Left colon (tissue), 2 donors: ENCODE data around the gene SLX9. TPM values are rescaled to one million over a fixed set of nuclear protein-coding genes. Genes with fewer than 3 reads are reported as not detected.
"Not testable (repeated sequence)": the region's sequence is repeated elsewhere in the genome, so short reads cannot be mapped to it uniquely, and the experiment has no call there.

ENCODE experiments used
- ATAC-seq: fragments of 200-7000 bp; cut with Tn5 transposase; one replicate; pipeline ENCODE4 v1.9.1; 2020; ENCODE audit warnings: mild to moderate bottlenecking, moderate library complexity
- DNase-seq, 2 donors: peaks; one replicate each; pipeline ENCODE4 v3.0.0-alpha.2; 2020
- intact Hi-C, 2 donors: fragments of 100-400 bp; cut with DNase I in 1 of 2; cut with micrococcal nuclease in 1 of 2; formaldehyde crosslinking; loops; one replicate each; pipeline versions ENCODE4 v1.11.2 to v1.14.0; 2022; cut with DNase I, micrococcal nuclease
- total RNA-seq, 2 donors: library from RNA; stranded (reverse); fragmentation: NEBNext Ultra II Directional; extraction: Animal tissue kit (Norgen Biotek cat#: 25700); gene quantifications; one replicate each; pipeline ENCODE4 v1.2.1, GENCODE V29; 2021
- donor health status: DM: no; HTN: no; CAD: no.
- donor health status: DM: yes; HTN: yes; CAD: no.

Gene SLX9
- total RNA-seq, 2 donors from 2014 or later, result 22.3 to 30.5 TPM

GRCh38 chr21:45016031-45016405 is 76.2 kb downstream of the SLX9 start:
- ATAC-seq (no peak), DNase-seq (no peak)
- intact Hi-C loops, result no loop called here

DNA sequence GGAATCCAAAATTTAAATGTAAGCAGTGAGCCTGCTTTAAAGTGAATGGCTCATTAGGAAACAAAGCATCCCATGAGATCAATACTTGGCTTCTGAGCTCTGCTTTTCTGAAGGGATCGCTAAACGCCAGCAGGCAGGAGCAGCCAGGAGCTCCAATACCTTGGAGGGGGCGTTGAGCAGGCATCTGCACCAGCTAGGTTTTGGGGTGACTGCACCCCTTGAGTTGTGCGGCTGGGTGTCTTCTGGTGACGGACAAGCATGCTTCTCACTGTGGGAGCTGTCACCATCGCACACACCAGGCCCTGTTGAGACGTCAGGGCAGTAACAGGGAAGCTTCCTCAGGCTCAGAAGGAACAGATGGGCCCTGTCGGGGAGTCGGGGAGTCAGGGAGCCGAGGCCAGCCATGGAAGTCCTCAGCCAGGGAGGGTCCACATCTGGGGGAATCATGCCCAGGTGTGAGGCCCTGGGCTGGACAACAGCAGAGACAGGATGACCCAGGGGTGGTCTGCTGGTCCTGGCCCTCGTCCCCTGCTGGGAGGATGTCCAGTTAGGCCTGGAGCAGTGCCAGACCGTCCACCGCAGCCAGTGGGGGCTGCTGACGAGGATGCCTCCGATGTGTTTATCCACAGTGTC is 76.7 kb downstream of the SLX9 start:
- DNase-seq, result peak in 1 of 2 donors; percentile 4
- intact Hi-C loops, result no loop called here
- ATAC-seq, result no peak

- ATAC-seq (no peak), DNase-seq (no peak)
- intact Hi-C loops, result no loop called here
Observed at GRCh38 chr21:45017039-45017960, 77.5 kb downstream of the SLX9 start.

DNA sequence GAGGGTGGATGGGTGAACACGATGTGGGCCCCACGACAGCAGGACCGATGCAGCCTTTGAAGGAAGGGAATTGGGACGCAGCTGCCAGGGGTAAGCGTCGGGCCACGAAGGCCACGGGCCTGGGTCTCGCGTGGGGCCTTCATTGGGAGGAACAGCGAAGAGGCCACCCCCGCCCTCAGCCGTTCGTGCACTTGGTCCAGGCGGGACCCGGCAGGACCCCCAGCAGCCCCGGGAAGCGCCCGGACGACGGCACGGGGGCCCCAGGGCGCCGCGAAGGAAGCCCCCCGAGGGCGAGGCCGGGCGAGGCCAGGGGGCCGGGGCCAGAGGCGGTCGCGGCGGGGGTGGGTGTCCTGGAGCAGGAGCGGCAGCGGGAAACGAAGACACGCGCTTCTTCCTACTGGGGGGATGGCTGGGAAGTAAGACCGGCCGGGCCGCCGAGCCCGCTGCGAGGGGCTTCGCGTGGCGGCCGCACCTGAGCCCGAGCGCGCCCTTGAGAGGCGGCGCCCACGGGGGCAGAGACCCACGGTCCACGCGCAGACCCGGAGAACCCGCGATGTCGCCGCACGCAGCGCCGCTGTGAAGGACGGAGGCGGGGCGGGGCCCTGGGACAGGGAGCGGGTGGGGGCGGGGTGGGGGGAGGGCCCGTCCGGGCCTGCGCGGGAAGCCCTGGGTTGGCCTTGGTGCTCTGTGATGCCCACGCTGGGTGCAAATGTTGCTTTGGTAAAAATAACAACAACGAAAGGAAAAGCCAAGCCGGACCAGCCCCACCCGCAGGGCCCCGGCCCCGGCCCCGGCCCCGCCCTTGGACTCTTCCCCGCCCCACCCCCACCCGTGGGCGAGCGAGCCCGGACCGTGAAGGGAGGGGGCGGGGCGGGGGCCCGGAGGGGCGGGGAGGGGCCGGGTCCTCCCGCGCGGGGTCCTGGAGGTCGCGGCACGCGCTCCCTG is 78.6 kb downstream of the SLX9 start:
- DNase-seq, result peak in 1 of 2 donors; percentile 10
- intact Hi-C loops, result no loop called here
- ATAC-seq, result no peak

GRCh38 chr21:45019076-45019886 is 79.5 kb downstream of the SLX9 start:
- ATAC-seq (peak; percentile 26), DNase-seq (peak in 1 of 2 donors; percentile 3)
- intact Hi-C loops, result no loop called here

DNA sequence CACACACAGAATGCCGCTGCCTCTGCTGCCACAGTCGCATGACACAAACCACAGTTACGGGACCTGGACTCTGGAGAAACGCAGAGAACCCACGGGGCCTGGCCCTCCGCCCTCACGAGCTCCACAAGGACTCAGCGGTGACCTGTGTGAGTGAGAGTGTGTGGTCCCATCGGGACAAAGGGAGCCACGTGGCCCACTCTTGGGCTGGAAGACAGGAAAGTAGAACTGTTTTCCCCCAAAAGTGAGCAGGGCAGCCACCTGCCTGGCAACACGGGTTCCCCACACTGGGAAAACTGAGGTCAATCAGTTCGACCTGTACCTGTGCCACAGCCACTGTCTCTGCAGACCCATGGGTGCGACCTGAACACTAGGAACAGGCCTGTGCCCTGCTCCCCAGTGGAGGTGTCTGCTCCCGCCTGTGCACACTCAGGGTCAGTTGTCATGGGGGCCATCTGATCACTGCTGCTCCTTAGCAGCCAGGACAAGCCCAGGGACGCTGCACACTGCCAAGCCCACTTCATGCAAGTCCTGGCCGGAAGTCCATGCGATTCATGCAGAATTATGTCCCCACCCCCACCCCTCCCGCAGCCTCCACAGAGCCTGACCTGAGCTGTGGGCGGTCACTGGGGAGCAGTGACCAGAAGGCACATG is 80.2 kb downstream of the SLX9 start:
- intact Hi-C loops, result no loop called here
- ATAC-seq, result no peak
- peak in 1 of 2 donors; percentile 15 for DNase-seq

DNA sequence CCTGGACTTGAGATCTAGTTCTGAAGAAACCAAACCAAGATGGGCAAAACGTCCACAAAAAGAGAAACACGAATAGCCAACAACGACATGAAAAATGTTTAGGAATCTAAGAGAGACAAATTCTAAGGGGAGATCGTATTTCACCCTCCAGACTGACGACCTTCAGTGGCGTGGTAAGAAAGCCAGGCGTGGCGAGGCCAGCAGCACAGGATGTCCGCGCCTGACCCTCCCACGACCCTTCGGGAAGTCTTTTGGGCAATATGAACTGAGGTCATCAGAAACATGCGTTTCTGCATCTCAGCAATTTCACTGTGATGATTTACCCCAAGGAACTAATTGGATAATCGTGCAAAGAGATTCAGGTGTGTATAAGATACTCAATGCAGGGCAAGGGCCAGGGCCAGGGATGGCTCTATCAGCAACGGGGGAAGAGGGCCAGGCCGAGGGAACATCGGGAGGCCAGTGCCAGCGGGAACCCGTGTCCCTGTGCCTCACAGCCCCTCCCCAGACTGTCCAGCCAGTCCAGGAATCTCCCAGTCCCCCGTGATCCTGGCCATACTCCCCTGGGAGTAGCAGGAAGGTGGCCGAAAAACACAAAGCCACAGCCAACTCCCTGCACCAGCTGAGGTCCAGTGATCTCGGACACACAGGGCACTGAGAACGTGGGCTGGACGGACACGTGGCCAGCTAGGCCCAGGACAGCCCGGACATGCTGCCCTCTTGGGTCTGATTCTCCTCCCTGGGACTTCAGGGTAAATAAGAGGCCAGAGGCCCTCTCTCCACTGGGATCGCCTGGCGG is 81.0 kb downstream of the SLX9 start:
- ATAC-seq (no peak), DNase-seq (peak in 1 of 2 donors; percentile 7)
- intact Hi-C loops, result no loop called here

- DNase-seq, result peak in 1 of 2 donors; percentile 16
- no peak for ATAC-seq
Observed at GRCh38 chr21:45021428-45022347, 81.9 kb downstream of the SLX9 start.

DNA sequence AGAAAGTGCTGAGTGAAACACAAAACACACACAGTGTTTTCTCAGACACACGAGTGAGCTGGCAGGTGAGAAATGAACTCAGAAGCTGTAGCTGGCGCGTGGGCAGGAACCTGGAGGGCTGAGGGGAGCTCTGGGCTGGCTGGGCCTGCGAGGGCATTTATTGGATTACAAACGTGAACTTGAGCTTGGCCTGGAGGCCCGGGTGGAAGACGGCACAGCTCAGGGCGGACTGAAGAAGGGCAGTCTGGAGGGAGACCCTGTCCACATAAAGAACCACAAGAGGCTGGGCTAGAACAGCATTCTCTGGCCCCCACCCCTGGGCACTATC is 82.5 kb downstream of the SLX9 start:
- intact Hi-C loops, result no loop called here
- peak in 1 of 2 donors; percentile 3 for DNase-seq
- no peak for ATAC-seq

More at GRCh38 chr21:45021428-45022347, 81.9 kb downstream of the SLX9 start:
- intact Hi-C loops, result no loop called here

GRCh38 chr21:45022736-45023135 is 82.9 kb downstream of the SLX9 start:
- no peak for ATAC-seq
- DNase-seq, result peak in 1 of 2 donors; percentile 4
- intact Hi-C loops, result no loop called here

DNA sequence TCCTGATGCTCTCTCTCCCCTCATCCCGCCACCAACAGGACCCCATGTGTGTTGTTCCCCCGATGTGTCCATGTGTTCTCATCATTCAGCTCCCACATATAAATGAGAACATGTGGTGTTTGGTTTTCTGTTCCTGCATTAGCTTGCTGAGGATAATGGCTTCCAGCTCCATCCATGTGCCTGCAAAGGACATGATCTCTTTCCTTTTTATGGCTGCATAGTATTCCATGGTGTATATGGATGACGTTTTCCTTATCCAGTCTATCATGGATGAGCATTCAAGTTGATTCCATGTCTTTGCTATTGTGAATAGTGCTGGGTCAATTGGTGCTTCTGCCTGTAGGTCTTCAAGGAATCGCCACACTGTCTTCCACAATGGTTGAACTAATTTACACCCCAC is 84.7 kb downstream of the SLX9 start:
- DNase-seq, intact Hi-C loops, ATAC-seq: not testable (repeated sequence)

GRCh38 chr21:45026066-45026745 is 86.4 kb downstream of the SLX9 start:
- ATAC-seq, result no peak
- intact Hi-C loops, result no loop called here
- DNase-seq, result no peak
